ENCODE measurements around the gene XYLT1. TPM values are rescaled to one million over a fixed set of nuclear protein-coding genes. Genes with fewer than 3 reads are reported as not detected.

Gene XYLT1
- total RNA-seq, 2 donors from 2014 or later = 14.4 to 31.3 TPM

GRCh38 chr16:17403156-17403809 lies 67.5 kb downstream of the XYLT1 start:
- no peak for DNase-seq (ENCODE audit: low spot score)
- Histone ChIP-seq H3K9me3 (no peaks in the 10 kb centered on the region), H3K27me3 (no peaks in the 10 kb centered on the region), H3K36me3 (no peaks in the 10 kb centered on the region), H3K4me1 (peaks cover 0 to 26% of the 10 kb centered on the region in 2 donors), H3K27ac (peak overlapping the region; percentile 92 to 95), H3K4me3 (no peak overlapping the region)
- TF ChIP-seq CTCF (IDR thresholded peaks at IDR 0.05) = no peak

GRCh38 chr16:17397499-17397891 lies 73.3 kb downstream of the XYLT1 start:
- H3K4me3 ChIP-seq = no peak overlapping the region
- H3K36me3 ChIP-seq = no peaks in the 10 kb centered on the region
- no peak for TF ChIP-seq CTCF (IDR thresholded peaks at IDR 0.05)
- H3K27ac ChIP-seq = peak overlapping the region; percentile 65 to 76
- no peaks in the 10 kb centered on the region for H3K9me3 ChIP-seq
- H3K27me3 ChIP-seq = no peaks in the 10 kb centered on the region
- peaks cover 0 to 35% of the 10 kb centered on the region in 2 donors for H3K4me1 ChIP-seq
- no peak for DNase-seq (ENCODE audit: low spot score)

- peaks cover 0 to 35% of the 10 kb centered on the region in 2 donors for H3K4me1 ChIP-seq
- H3K27ac ChIP-seq = peak overlapping the region; percentile 65 to 76
These were observed 73.8 kb downstream of the XYLT1 start for GRCh38 chr16:17396762-17397498.

GRCh38 chr16:17395849-17396480 lies 74.8 kb downstream of the XYLT1 start:
- TF ChIP-seq CTCF (IDR thresholded peaks at IDR 0.05) = no peak
- no peaks in the 10 kb centered on the region for H3K36me3 ChIP-seq
- H3K4me3 ChIP-seq = no peak overlapping the region
- H3K27ac ChIP-seq = peak overlapping the region; percentile 65 to 76
- H3K4me1 ChIP-seq = peaks cover 0 to 35% of the 10 kb centered on the region in 2 donors
- H3K9me3 ChIP-seq = no peaks in the 10 kb centered on the region
- no peaks in the 10 kb centered on the region for H3K27me3 ChIP-seq
- peak; percentile 73 for DNase-seq (ENCODE audit: low spot score)

More at GRCh38 chr16:17396762-17397498, 73.8 kb downstream of the XYLT1 start:
- DNase-seq (ENCODE audit: low spot score) = no peak
- H3K4me3 ChIP-seq = no peak overlapping the region
- no peaks in the 10 kb centered on the region for H3K36me3 ChIP-seq
- H3K27me3 ChIP-seq = no peaks in the 10 kb centered on the region
- no peak for TF ChIP-seq CTCF (IDR thresholded peaks at IDR 0.05)
- no peaks in the 10 kb centered on the region for H3K9me3 ChIP-seq

GRCh38 chr16:17392857-17393692 lies 77.7 kb downstream of the XYLT1 start:
- Histone ChIP-seq H3K36me3 (no peaks in the 10 kb centered on the region), H3K9me3 (no peaks in the 10 kb centered on the region), H3K27ac (no peak overlapping the region), H3K4me3 (no peak overlapping the region), H3K27me3 (no peaks in the 10 kb centered on the region), H3K4me1 (peaks cover 0 to 30% of the 10 kb centered on the region in 2 donors)
- TF ChIP-seq CTCF (IDR thresholded peaks at IDR 0.05) = no peak
- no peak for DNase-seq (ENCODE audit: low spot score)
